PC-3 (cell line): Measurements from ENCODE around the gene SLCO2A1. TPM values are rescaled to one million over a fixed set of nuclear protein-coding genes. Genes with fewer than 3 reads are reported as not detected.

Experiments
- ATAC-seq: fragments of 200-7000 bp; cut with Tn5 transposase; 2 replicates; pipeline ENCODE4 v1.9.1; 2020; ENCODE audit warnings: mild to moderate bottlenecking, moderate library complexity
- BruUV-seq: library from RNA; stranded (reverse); fragments of 400-500 nt; replicated peaks from 2 replicates; lab custom pipeline; 2021; lab: Mats Ljungman, UMichigan
- CTCF ChIA-PET: fragments of 300-600 bp; sonication (Branson Sonifier 250); formaldehyde crosslinking; loops from one replicate; lab custom pipeline; 2022; ENCODE audit warnings: antibody characterized with exemption; lab: Charles Lee
- POLR2A ChIA-PET: fragments of 300-600 bp; sonication (Branson Sonifier 250); formaldehyde crosslinking; loops from one replicate; lab custom pipeline; 2022; ENCODE audit warnings: antibody characterized with exemption; ENCODE audit not compliant: unreplicated experiment; lab: Charles Lee
- DNase-seq: peaks from one replicate; pipeline ENCODE4 v3.0.0-alpha.2; 2015
- H2AFZ ChIP-seq: fragments of 300-600 bp; sonication (generic); 2 replicates; pipeline ENCODE4 v1.6.0; 2016; ENCODE audit warnings: antibody characterized with exemption, low read length
- H3F3A ChIP-seq: fragments of 300-600 bp; sonication (generic); one replicate; pipeline ENCODE4 v1.6.0; 2017; ENCODE audit warnings: antibody characterized with exemption, low read length, control low read depth, mild to moderate bottlenecking; ENCODE audit not compliant: unreplicated experiment
- H3K27ac ChIP-seq: fragments of 300-600 bp; sonication (generic); 2 replicates; pipeline ENCODE4 v1.5.1; 2016; ENCODE audit warnings: mild to moderate bottlenecking, low read length
- H3K27me3 ChIP-seq: fragments of 300-600 bp; sonication (generic); 2 replicates; pipeline ENCODE4 v1.6.1; 2016; ENCODE audit warnings: low read length, mixed read lengths
- H3K36me3 ChIP-seq: fragments of 300-600 bp; sonication (generic); 2 replicates; pipeline ENCODE4 v1.6.1; 2016; ENCODE audit warnings: low read depth, mixed run types, low read length, mixed read lengths
- H3K4me1 ChIP-seq: fragments of 300-600 bp; sonication (generic); 2 replicates; pipeline ENCODE4 v1.5.1; 2016; ENCODE audit warnings: low read length; ENCODE audit not compliant: insufficient read depth
- H3K4me2 ChIP-seq: fragments of 300-600 bp; sonication (generic); 2 replicates; pipeline ENCODE4 v1.6.0; 2016; ENCODE audit warnings: low read length
- H3K4me3 ChIP-seq: fragments of 300-600 bp; sonication (generic); 2 replicates; pipeline ENCODE4 v1.5.1; 2016; ENCODE audit warnings: mild to moderate bottlenecking, low read length, mixed read lengths
- H3K79me2 ChIP-seq: fragments of 300-600 bp; sonication (generic); 2 replicates; pipeline ENCODE4 v1.6.1; 2017; ENCODE audit warnings: low read length, mixed read lengths
- H3K9ac ChIP-seq: fragments of 300-600 bp; sonication (generic); 2 replicates; pipeline ENCODE4 v1.6.0; 2016; ENCODE audit warnings: mild to moderate bottlenecking, low read length
- H3K9me2 ChIP-seq: fragments of 300-600 bp; sonication (generic); replicated peaks from 2 replicates; pipeline ENCODE4 v1.6.1; 2016; ENCODE audit warnings: mixed run types, low read length, mixed read lengths
- H3K9me3 ChIP-seq: fragments of 300-600 bp; sonication (generic); 2 replicates; pipeline ENCODE4 v1.6.1; 2016; ENCODE audit warnings: low read length, mixed read lengths
- H4K20me1 ChIP-seq: fragments of 300-600 bp; sonication (generic); 2 replicates; pipeline ENCODE4 v1.6.1; 2016; ENCODE audit warnings: low read length, mixed read lengths
- CTCF ChIP-seq: fragments of 300-600 bp; sonication (generic); conservative IDR thresholded peaks from 2 replicates; pipeline ENCODE4 v1.5.1; 2017; ENCODE audit warnings: antibody characterized with exemption, low read depth, mild to moderate bottlenecking, low read length
- EZH2 ChIP-seq: fragments of 300-600 bp; sonication (generic); IDR thresholded peaks from one replicate; pipeline ENCODE4 v1.6.1; 2017; ENCODE audit warnings: antibody characterized with exemption, mild to moderate bottlenecking, low read length; ENCODE audit not compliant: unreplicated experiment
- EZH2phosphoT487 ChIP-seq: fragments of 300-600 bp; sonication (generic); IDR thresholded peaks from 2 replicates; pipeline ENCODE4 v1.6.1; 2018; ENCODE audit warnings: mild to moderate bottlenecking, antibody characterized with exemption, low read length, borderline replicate concordance
- intact Hi-C: fragments of 100-400 bp; cut with micrococcal nuclease; formaldehyde crosslinking; loops from 2 replicates; pipeline ENCODE4 v1.9.0; 2023
- total RNA-seq: library from RNA; depleted of rRNA; stranded (reverse); fragments of >200 nt; gene quantifications from 2 replicates; pipeline ENCODE4 v1.2.3, GENCODE V29; 2014

Gene SLCO2A1
- total RNA-seq, 1 experiment from 2014 or later, result not detected

GRCh38 chr3:134033315-134033996 lies 3.7 kb upstream of the SLCO2A1 start:
- no peaks in the 10 kb centered on the region for H3K9me3 ChIP-seq
- TF ChIP-seq CTCF (no peak), EZH2 (no peak), EZH2phosphoT487 (no peak)
- intact Hi-C loops, result no loop called here
- H3K79me2 ChIP-seq, result no peaks in the 10 kb centered on the region
- H3K9ac ChIP-seq, result no peak overlapping the region
- H4K20me1 ChIP-seq, result no peaks in the 10 kb centered on the region
- ATAC-seq (no peak), DNase-seq (no peak)
- H3K4me2 ChIP-seq, result no peak overlapping the region
- no peaks in the 10 kb centered on the region for H3K4me1 ChIP-seq
- CTCF ChIA-PET, result no interaction called here
- no peak overlapping the region for H3K4me3 ChIP-seq
- H3K27me3 ChIP-seq, result peaks cover 7% of the 10 kb centered on the region; the same call in 1 of the 2 replicates
- no peaks in the 10 kb centered on the region for H3K36me3 ChIP-seq
- POLR2A ChIA-PET, result no interaction called here
- H3K9me2 ChIP-seq, result no peaks in the 10 kb centered on the region
- no peak overlapping the region for H2AFZ ChIP-seq
- BruUV-seq, result no TSS peak
- H3K27ac ChIP-seq, result no peak overlapping the region
- no peaks in the 10 kb centered on the region for H3F3A ChIP-seq

DNA sequence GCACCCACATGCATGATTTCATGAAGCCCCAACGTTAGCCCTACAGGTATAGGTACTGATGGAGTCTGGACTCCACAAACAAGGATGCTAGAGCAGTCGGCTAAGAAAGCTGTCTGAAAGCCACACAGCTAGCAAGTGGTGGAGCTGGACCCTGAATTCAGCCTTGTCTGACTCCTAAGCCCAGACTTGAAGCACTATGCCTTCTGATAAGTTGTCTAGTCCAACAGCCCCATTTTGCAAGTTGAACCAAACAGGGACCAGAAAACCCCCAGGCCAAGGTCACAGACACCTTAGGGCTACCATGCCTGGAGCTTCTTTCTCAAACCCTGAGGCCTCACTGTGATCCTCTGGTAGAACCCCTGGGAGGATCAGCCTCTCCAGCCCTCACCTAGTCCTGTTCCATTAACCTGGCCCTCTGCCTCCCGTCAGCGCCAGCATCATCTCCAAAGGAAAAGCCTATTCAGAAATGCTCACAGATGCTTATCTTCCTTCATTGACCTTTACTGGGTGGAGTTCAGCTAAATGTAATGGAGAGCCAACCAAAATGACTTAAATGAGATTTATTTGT lies 1.7 kb upstream of the SLCO2A1 start:
- Histone ChIP-seq H3K36me3 (no peaks in the 10 kb centered on the region), H3K27ac (no peak overlapping the region), H2AFZ (no peak overlapping the region), H3K4me1 (no peaks in the 10 kb centered on the region), H3K27me3 (peaks cover 7% of the 10 kb centered on the region; the same call in 1 of the 2 replicates), H3F3A (no peaks in the 10 kb centered on the region), H3K4me2 (no peak overlapping the region), H3K9ac (no peak overlapping the region), H3K9me2 (no peaks in the 10 kb centered on the region), H3K4me3 (no peak overlapping the region), H3K79me2 (no peaks in the 10 kb centered on the region), H4K20me1 (no peaks in the 10 kb centered on the region), H3K9me3 (no peaks in the 10 kb centered on the region)
- ChIA-PET POLR2A (no interaction called here), CTCF (no interaction called here)
- no TSS peak for BruUV-seq
- no peak for ATAC-seq
- no peak for TF ChIP-seq EZH2phosphoT487
- TF ChIP-seq CTCF, result no peak
- TF ChIP-seq EZH2, result no peak
- no peak for DNase-seq
- intact Hi-C loops, result no loop called here
